ENCODE measurements around the gene RAB43. TPM values are rescaled to one million over a fixed set of nuclear protein-coding genes. Genes with fewer than 3 reads are reported as not detected.

The RAB43 gene
- total RNA-seq, 1 donor from 2014 or later: 0.36 TPM

GRCh38 chr3:129040039-129040336, 81.6 kb downstream of the RAB43 start:
- Histone ChIP-seq H4K20me1 (ENCODE audit: low read depth) (no peaks in the 10 kb centered on the region), H3K27ac (no peak overlapping the region), H3K36me3 (no peaks in the 10 kb centered on the region), H3K4me2 (no peak overlapping the region), H3K4me1 (no peaks in the 10 kb centered on the region), H3K79me2 (ENCODE audit: low read depth) (no peaks in the 10 kb centered on the region), H2AFZ (replicated peaks) (no peak overlapping the region), H3K4me3 (no peak overlapping the region), H3K9me3 (ENCODE audit: low read depth) (no peaks in the 10 kb centered on the region), H3K27me3 (no peaks in the 10 kb centered on the region), H3F3A (ENCODE audit: low read depth) (no peaks in the 10 kb centered on the region), H3K9ac (no peak overlapping the region)
- Mint-ChIP-seq H3K27me3 (ENCODE audit: insufficient read depth, low read depth) (peaks cover 3% of the 10 kb centered on the region), H3K36me3 (peaks cover 46% of the 10 kb centered on the region), H3K4me3 (peak overlapping the region; percentile 24), H3K9me3 (peaks cover 31% of the 10 kb centered on the region), H3K27ac (peak overlapping the region; percentile 10), H3K4me1 (peaks cover 3% of the 10 kb centered on the region)
- DNase-seq (ENCODE audit: low spot score): no peak
- TF ChIP-seq EZH2 (IDR thresholded peaks at IDR 0.05): no peak

- no peak overlapping the region for H3K4me3 ChIP-seq
- H3K36me3 Mint-ChIP-seq: peaks cover 46% of the 10 kb centered on the region
- DNase-seq (ENCODE audit: low spot score): no peak
- H3K27ac Mint-ChIP-seq: no peak overlapping the region
- H3K4me1 ChIP-seq: no peaks in the 10 kb centered on the region
- peak overlapping the region; percentile 67 for H3K4me3 Mint-ChIP-seq
- H3K27me3 Mint-ChIP-seq (ENCODE audit: insufficient read depth, low read depth): peaks cover 3% of the 10 kb centered on the region
- no peaks in the 10 kb centered on the region for H3K9me3 ChIP-seq (ENCODE audit: low read depth)
- no peaks in the 10 kb centered on the region for H3F3A ChIP-seq (ENCODE audit: low read depth)
- H3K36me3 ChIP-seq: no peaks in the 10 kb centered on the region
- no peak overlapping the region for H2AFZ ChIP-seq (replicated peaks)
- H3K4me1 Mint-ChIP-seq: peaks cover 3% of the 10 kb centered on the region
- no peaks in the 10 kb centered on the region for H3K79me2 ChIP-seq (ENCODE audit: low read depth)
- no peak overlapping the region for H3K4me2 ChIP-seq
- no peak for TF ChIP-seq EZH2 (IDR thresholded peaks at IDR 0.05)
- no peak for TF ChIP-seq CTCF (IDR thresholded peaks at IDR 0.05)
- no peak overlapping the region for H3K27ac ChIP-seq
- no peaks in the 10 kb centered on the region for H4K20me1 ChIP-seq (ENCODE audit: low read depth)
- H3K9me3 Mint-ChIP-seq: peaks cover 25% of the 10 kb centered on the region
- no peak overlapping the region for H3K9ac ChIP-seq
- H3K27me3 ChIP-seq: no peaks in the 10 kb centered on the region
Observed at GRCh38 chr3:129039271-129040038, 82.1 kb downstream of the RAB43 start.

- peaks cover 3% of the 10 kb centered on the region for H3K4me1 Mint-ChIP-seq
- H3K4me3 Mint-ChIP-seq: no peak overlapping the region
- H3K27me3 Mint-ChIP-seq (ENCODE audit: insufficient read depth, low read depth): no peaks in the 10 kb centered on the region
Observed at GRCh38 chr3:129038121-129038855, 83.3 kb downstream of the RAB43 start.

More at GRCh38 chr3:129038121-129038855, 83.3 kb downstream of the RAB43 start:
- TF ChIP-seq EZH2phosphoT487 (IDR thresholded peaks at IDR 0.05): no peak
- TF ChIP-seq EZH2 (IDR thresholded peaks at IDR 0.05): no peak
- TF ChIP-seq CTCF (IDR thresholded peaks at IDR 0.05): no peak
- peaks cover 19% of the 10 kb centered on the region for H3K9me3 Mint-ChIP-seq
- no peaks in the 10 kb centered on the region for H3K4me1 ChIP-seq
- no peak overlapping the region for H3K4me2 ChIP-seq
- no peak overlapping the region for H3K4me3 ChIP-seq
- no peaks in the 10 kb centered on the region for H3K9me3 ChIP-seq (ENCODE audit: low read depth)
- H3K79me2 ChIP-seq (ENCODE audit: low read depth): no peaks in the 10 kb centered on the region
- H3K9ac ChIP-seq: no peak overlapping the region
- DNase-seq (ENCODE audit: low spot score): no peak
- peaks cover 45% of the 10 kb centered on the region for H3K36me3 Mint-ChIP-seq
- no peaks in the 10 kb centered on the region for H3K36me3 ChIP-seq
- no peak overlapping the region for H3K27ac ChIP-seq
- no peaks in the 10 kb centered on the region for H4K20me1 ChIP-seq (ENCODE audit: low read depth)
- no peaks in the 10 kb centered on the region for H3F3A ChIP-seq (ENCODE audit: low read depth)
- H2AFZ ChIP-seq (replicated peaks): no peak overlapping the region
- no peaks in the 10 kb centered on the region for H3K27me3 ChIP-seq
- H3K27ac Mint-ChIP-seq: no peak overlapping the region

Other genes with a start within 250 kb of the RAB43 start
- 25.0 and 35.7 TPM in 2 replicates for gene ACAD9, start 242.2 kb downstream of the RAB43 start, total RNA-seq (ENCODE audit: low replicate concordance)
- 5.3 and 5.5 TPM in 2 replicates for gene CFAP92, start 127.7 kb downstream of the RAB43 start, total RNA-seq (ENCODE audit: low replicate concordance)
- 1.1 and 1.5 TPM in 2 replicates for gene EFCC1, start 120.5 kb downstream of the RAB43 start, total RNA-seq (ENCODE audit: low replicate concordance)
- not detected in 2 replicates for gene GP9, start 61.0 kb downstream of the RAB43 start, total RNA-seq (ENCODE audit: low replicate concordance)
- 22.5 and 31.9 TPM in 2 replicates for gene ISY1, start 39.3 kb upstream of the RAB43 start, total RNA-seq (ENCODE audit: low replicate concordance)
- gene CNBP, start 62.1 kb upstream of the RAB43 start, total RNA-seq (ENCODE audit: low replicate concordance): 424 and 495 TPM in 2 replicates
- 65.4 and 79.3 TPM in 2 replicates for gene COPG1, start 127.8 kb upstream of the RAB43 start, total RNA-seq (ENCODE audit: low replicate concordance)
- 25.1 and 28.6 TPM in 2 replicates for gene HMCES, start 157.1 kb upstream of the RAB43 start, total RNA-seq (ENCODE audit: low replicate concordance)